Measurements from ENCODE around the gene PDE11A. TPM values are rescaled to one million over a fixed set of nuclear protein-coding genes. Genes with fewer than 3 reads are reported as not detected.

PDE11A gene
- total RNA-seq, 1 experiment from 2014 or later: 1.4 TPM

GRCh38 chr2:177658309-177658708 is 414.3 kb downstream of the PDE11A start:
- no peak for DNase-seq
- TF ChIP-seq, protein P1, sequence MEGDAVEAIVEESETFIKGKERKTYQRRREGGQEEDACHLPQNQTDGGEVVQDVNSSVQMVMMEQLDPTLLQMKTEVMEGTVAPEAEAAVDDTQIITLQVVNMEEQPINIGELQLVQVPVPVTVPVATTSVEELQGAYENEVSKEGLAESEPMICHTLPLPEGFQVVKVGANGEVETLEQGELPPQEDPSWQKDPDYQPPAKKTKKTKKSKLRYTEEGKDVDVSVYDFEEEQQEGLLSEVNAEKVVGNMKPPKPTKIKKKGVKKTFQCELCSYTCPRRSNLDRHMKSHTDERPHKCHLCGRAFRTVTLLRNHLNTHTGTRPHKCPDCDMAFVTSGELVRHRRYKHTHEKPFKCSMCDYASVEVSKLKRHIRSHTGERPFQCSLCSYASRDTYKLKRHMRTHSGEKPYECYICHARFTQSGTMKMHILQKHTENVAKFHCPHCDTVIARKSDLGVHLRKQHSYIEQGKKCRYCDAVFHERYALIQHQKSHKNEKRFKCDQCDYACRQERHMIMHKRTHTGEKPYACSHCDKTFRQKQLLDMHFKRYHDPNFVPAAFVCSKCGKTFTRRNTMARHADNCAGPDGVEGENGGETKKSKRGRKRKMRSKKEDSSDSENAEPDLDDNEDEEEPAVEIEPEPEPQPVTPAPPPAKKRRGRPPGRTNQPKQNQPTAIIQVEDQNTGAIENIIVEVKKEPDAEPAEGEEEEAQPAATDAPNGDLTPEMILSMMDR (IDR thresholded peaks at IDR 0.05; ENCODE audit: unreplicated experiment): no peak
- Mint-ChIP-seq H3K4me1 (ENCODE audit: low read depth, unreplicated experiment) (no peaks in the 10 kb centered on the region), H3K27ac (ENCODE audit: unreplicated experiment) (no peak overlapping the region), H3K36me3 (ENCODE audit: insufficient read depth, unreplicated experiment) (no peaks in the 10 kb centered on the region), H3K27me3 (ENCODE audit: unreplicated experiment) (peaks cover 31% of the 10 kb centered on the region), H3K9me3 (ENCODE audit: low read depth, unreplicated experiment) (no peaks in the 10 kb centered on the region), H3K4me3 (ENCODE audit: low read depth, unreplicated experiment) (no peak overlapping the region)
- CTCF ChIA-PET: interaction anchor here (0.6 kb wide), 1 partner anchor 298 kb away, joined by 5 read pairs; no protein-coding TSS in a partner anchor
- intact Hi-C loops (cut with micrococcal nuclease; ENCODE audit: unreplicated experiment): no loop called here
- BruUV-seq (replicated peaks): no TSS peak

DNA sequence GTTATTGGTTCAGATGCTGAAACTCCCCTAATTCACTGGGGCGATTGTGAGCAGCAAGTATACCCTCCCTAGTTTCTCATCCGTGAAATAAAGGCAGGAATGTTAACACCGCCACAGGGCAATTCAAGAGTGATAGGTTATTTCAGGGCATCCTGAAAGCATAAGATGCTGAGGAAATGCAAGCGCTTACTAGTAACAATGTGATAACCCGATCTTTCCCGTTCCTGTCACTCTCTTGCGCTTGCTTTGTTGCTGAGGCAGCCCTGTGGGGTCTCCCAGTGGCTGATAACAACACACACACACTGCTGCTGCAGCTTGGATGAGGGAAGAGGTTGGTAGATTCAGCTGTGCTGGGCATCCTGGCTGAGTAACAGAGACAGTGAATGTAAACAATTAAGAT is 420.7 kb downstream of the PDE11A start:
- no peak overlapping the region for H3K27ac Mint-ChIP-seq (ENCODE audit: unreplicated experiment)
- CTCF ChIA-PET: no interaction called here
- BruUV-seq (replicated peaks): no TSS peak
- no peak overlapping the region for H3K4me3 Mint-ChIP-seq (ENCODE audit: low read depth, unreplicated experiment)
- TF ChIP-seq, protein P1 (IDR thresholded peaks at IDR 0.05; ENCODE audit: unreplicated experiment): no peak
- no peaks in the 10 kb centered on the region for H3K36me3 Mint-ChIP-seq (ENCODE audit: insufficient read depth, unreplicated experiment)
- H3K4me1 Mint-ChIP-seq (ENCODE audit: low read depth, unreplicated experiment): no peaks in the 10 kb centered on the region
- no peak for DNase-seq
- peaks cover 42% of the 10 kb centered on the region for H3K27me3 Mint-ChIP-seq (ENCODE audit: unreplicated experiment)
- intact Hi-C loops (cut with micrococcal nuclease; ENCODE audit: unreplicated experiment): no loop called here
- no peaks in the 10 kb centered on the region for H3K9me3 Mint-ChIP-seq (ENCODE audit: low read depth, unreplicated experiment)

GRCh38 chr2:177649568-177650518 is 422.7 kb downstream of the PDE11A start:
- CTCF ChIA-PET: no interaction called here
- H3K36me3 Mint-ChIP-seq (ENCODE audit: insufficient read depth, unreplicated experiment): no peaks in the 10 kb centered on the region
- DNase-seq: no peak
- no peaks in the 10 kb centered on the region for H3K4me1 Mint-ChIP-seq (ENCODE audit: low read depth, unreplicated experiment)
- TF ChIP-seq, protein P1 (IDR thresholded peaks at IDR 0.05; ENCODE audit: unreplicated experiment): no peak
- H3K4me3 Mint-ChIP-seq (ENCODE audit: low read depth, unreplicated experiment): no peak overlapping the region
- peaks cover 33% of the 10 kb centered on the region for H3K27me3 Mint-ChIP-seq (ENCODE audit: unreplicated experiment)
- H3K9me3 Mint-ChIP-seq (ENCODE audit: low read depth, unreplicated experiment): no peaks in the 10 kb centered on the region
- BruUV-seq (replicated peaks): no TSS peak
- intact Hi-C loops (cut with micrococcal nuclease; ENCODE audit: unreplicated experiment): no loop called here
- H3K27ac Mint-ChIP-seq (ENCODE audit: unreplicated experiment): no peak overlapping the region

DNA sequence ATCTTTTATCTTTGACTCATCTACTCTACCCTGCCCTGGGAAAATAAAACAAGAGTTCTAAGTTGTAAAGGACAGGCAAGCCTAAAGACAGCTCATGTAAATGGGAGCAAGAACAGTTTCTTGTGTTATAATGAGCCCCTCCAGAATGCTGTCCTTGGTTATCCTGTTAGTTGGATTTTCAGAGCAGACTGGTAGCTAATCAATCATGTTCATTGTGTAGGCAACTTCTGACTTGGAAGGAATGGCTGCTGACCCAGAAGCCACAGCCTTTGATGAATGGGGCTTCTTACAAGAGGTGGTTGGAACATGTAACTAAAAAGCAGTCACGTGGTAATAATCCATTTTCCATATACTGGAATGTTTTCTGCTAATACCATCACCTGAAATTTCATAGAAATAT is 425.8 kb downstream of the PDE11A start:
- H3K27me3 Mint-ChIP-seq (ENCODE audit: unreplicated experiment): peaks cover 12% of the 10 kb centered on the region
- TF ChIP-seq, protein P1 (IDR thresholded peaks at IDR 0.05; ENCODE audit: unreplicated experiment): no peak
- H3K4me1 Mint-ChIP-seq (ENCODE audit: low read depth, unreplicated experiment): no peaks in the 10 kb centered on the region
- CTCF ChIA-PET: no interaction called here
- no TSS peak for BruUV-seq (replicated peaks)
- H3K36me3 Mint-ChIP-seq (ENCODE audit: insufficient read depth, unreplicated experiment): no peaks in the 10 kb centered on the region
- intact Hi-C loops (cut with micrococcal nuclease; ENCODE audit: unreplicated experiment): no loop called here
- no peak overlapping the region for H3K27ac Mint-ChIP-seq (ENCODE audit: unreplicated experiment)
- no peak overlapping the region for H3K4me3 Mint-ChIP-seq (ENCODE audit: low read depth, unreplicated experiment)
- no peak for DNase-seq
- H3K9me3 Mint-ChIP-seq (ENCODE audit: low read depth, unreplicated experiment): no peaks in the 10 kb centered on the region

All from Calu3 (cell line).